Keratinocyte (primary cell): Measurements from ENCODE around the gene UCP2. TPM values are rescaled to one million over a fixed set of nuclear protein-coding genes. Genes with fewer than 3 reads are reported as not detected.

Experiments used
- DNase-seq: peaks from one replicate; pipeline ENCODE4 v3.0.0-alpha.2; 2011; ENCODE audit warnings: low read depth, missing footprints, low spot score
- FAIRE-seq: peaks from 2 replicates; lab custom pipeline; 2011; peaks lifted over from hg19 to GRCh38; lab: Jason Lieb, UNC
- H2AFZ ChIP-seq: 2 replicates; pipeline ENCODE4 v1.6.0; 2012; ENCODE audit warnings: low read length, control low read depth, inconsistent platforms; ENCODE audit not compliant: control insufficient read depth
- H3K27ac ChIP-seq: 2 replicates; pipeline ENCODE4 v1.5.1; 2011; ENCODE audit warnings: low read length; ENCODE audit not compliant: control insufficient read depth, insufficient read depth
- H3K27me3 ChIP-seq: 3 replicates; pipeline ENCODE4 v1.6.0; 2011; ENCODE audit warnings: low read length; ENCODE audit not compliant: control insufficient read depth, insufficient read depth; ENCODE audit errors: extremely low read depth
- H3K36me3 ChIP-seq, 2 experiments: 2 replicates in 1 of 2; 3 replicates in 1 of 2; pipeline ENCODE4 v1.5.1; 2011; ENCODE audit warnings: low read length in 2 of 2, mild to moderate bottlenecking in 1 of 2; ENCODE audit not compliant: control insufficient read depth in 2 of 2, insufficient read depth in 2 of 2; ENCODE audit errors: extremely low read depth in 1 of 2
- H3K4me1 ChIP-seq: 3 replicates; pipeline ENCODE4 v1.5.1; 2011; ENCODE audit warnings: low read length; ENCODE audit not compliant: control insufficient read depth, insufficient read depth; ENCODE audit errors: extremely low read depth
- H3K4me2 ChIP-seq: 3 replicates; pipeline ENCODE4 v1.6.0; 2011; ENCODE audit warnings: low read depth, low read length; ENCODE audit not compliant: control insufficient read depth, insufficient read depth; ENCODE audit errors: extremely low read depth
- H3K4me3 ChIP-seq, 3 experiments: fragments of 200-600 bp in 1 of 3; sonication (generic) in 1 of 3; 2 replicates in 2 of 3; 3 replicates in 1 of 3; pipeline ENCODE4 v1.5.1; 2011 to 2016; ENCODE audit warnings: low read length in 3 of 3, mild to moderate bottlenecking in 3 of 3, control low read depth in 2 of 3, inconsistent platforms in 1 of 3, low read depth in 1 of 3, mixed read lengths in 1 of 3, mixed run types in 1 of 3, moderate library complexity in 1 of 3; ENCODE audit not compliant: control insufficient read depth in 2 of 3, insufficient read depth in 2 of 3; ENCODE audit errors: extremely low read depth in 1 of 3
- H3K79me2 ChIP-seq: 2 replicates; pipeline ENCODE4 v1.6.0; 2012; ENCODE audit warnings: low read length; ENCODE audit not compliant: control insufficient read depth, insufficient read depth
- H3K9ac ChIP-seq: 3 replicates; pipeline ENCODE4 v1.6.0; 2011; ENCODE audit warnings: low read length; ENCODE audit not compliant: control insufficient read depth, insufficient read depth; ENCODE audit errors: extremely low read depth
- H3K9me1 ChIP-seq: 3 replicates; pipeline ENCODE4 v1.6.0; 2011; ENCODE audit warnings: low read length; ENCODE audit not compliant: control insufficient read depth, insufficient read depth; ENCODE audit errors: extremely low read depth
- H3K9me3 ChIP-seq: 2 replicates; pipeline ENCODE4 v1.5.1; 2012; ENCODE audit warnings: low read depth, low read length; ENCODE audit not compliant: control insufficient read depth
- H4K20me1 ChIP-seq: 3 replicates; pipeline ENCODE4 v1.6.0; 2011; ENCODE audit warnings: low read length; ENCODE audit not compliant: control insufficient read depth, insufficient read depth; ENCODE audit errors: extremely low read depth
- CTCF ChIP-seq, 3 experiments: IDR thresholded peaks in 1 of 3; conservative IDR thresholded peaks in 1 of 3; optimal IDR thresholded peaks in 1 of 3; 2 replicates in 2 of 3; 3 replicates in 1 of 3; pipeline versions ENCODE3 to v1.5.1; 2011; ENCODE audit warnings: low read length in 3 of 3, mild to moderate bottlenecking in 3 of 3, moderate library complexity in 2 of 3, control low read depth in 1 of 3, inconsistent platforms in 1 of 3; ENCODE audit not compliant: insufficient read depth in 2 of 3; ENCODE audit errors: extremely low read depth in 1 of 3
- EZH2 ChIP-seq: IDR thresholded peaks from one replicate; pipeline ENCODE4 v1.6.1; 2012; ENCODE audit warnings: inconsistent platforms, mild to moderate bottlenecking, low read length, moderate library complexity
- dilution Hi-C: fragments of 300-500 bp; cut with MboI; formaldehyde crosslinking; loops from one replicate; pipeline ENCODE4 v1.7.0; 2020; ENCODE audit warnings: low sequenced_read_pairs; ENCODE audit not compliant: extremely low pct_ligation_motif_present
- polyA plus RNA-seq, 5 experiments: library from polyadenylated mRNA; depleted of rRNA in 3 of 5; stranded (reverse) in 3 of 5; stranded (forward) in 1 of 5; unstranded in 1 of 5; fragments of >200 nt; gene quantifications; 1 replicate in 1 of 5; 2 replicates in 3 of 5; 3 replicates in 1 of 5; pipeline versions ENCODE4 v1.2.1 to v1.2.3, GENCODE V29; 2011 to 2012; ENCODE audit warnings: missing spikeins in 2 of 5, low read depth in 1 of 5, low replicate concordance in 1 of 5

The UCP2 gene
- polyA plus RNA-seq, 1 donor (not counting 4 experiments of a cell fraction or from before 2014, with no cell fraction given), result 1.1 TPM

GRCh38 chr11:74013141-74013540 lies 30.5 kb upstream of the UCP2 start:
- no peaks in the 10 kb centered on the region for H4K20me1 ChIP-seq
- no peaks in the 10 kb centered on the region for H3K4me1 ChIP-seq
- TF ChIP-seq CTCF (optimal IDR thresholded peaks at IDR 0.05 in 1 of 3, IDR thresholded peaks at IDR 0.05 in 1 of 3, conservative IDR thresholded peaks at IDR 0.05 in 1 of 3; ENCODE audit: extremely low read depth in 1 of 3, insufficient read depth in 2 of 3, low read length in 3 of 3) (no peak), EZH2 (no peak)
- no peak overlapping the region for H2AFZ ChIP-seq
- H3K9me3 ChIP-seq, result no peaks in the 10 kb centered on the region
- H3K79me2 ChIP-seq, result no peaks in the 10 kb centered on the region
- dilution Hi-C loops, result no loop called here
- H3K27ac ChIP-seq, result no peak overlapping the region
- H3K9ac ChIP-seq, result no peak overlapping the region
- FAIRE-seq (no peak), DNase-seq (no peak)
- H3K4me2 ChIP-seq, result no peak overlapping the region
- H3K36me3 ChIP-seq, result peaks cover 0 to 3% of the 10 kb centered on the region in 2 experiments
- H3K4me3 ChIP-seq, result no peak overlapping the region
- no peaks in the 10 kb centered on the region for H3K27me3 ChIP-seq
- no peaks in the 10 kb centered on the region for H3K9me1 ChIP-seq

GRCh38 chr11:74012074-74012809 lies 29.6 kb upstream of the UCP2 start:
- FAIRE-seq (no peak), DNase-seq (no peak)
- no peaks in the 10 kb centered on the region for H3K9me3 ChIP-seq
- no peak overlapping the region for H3K9ac ChIP-seq
- no peaks in the 10 kb centered on the region for H4K20me1 ChIP-seq
- H2AFZ ChIP-seq, result no peak overlapping the region
- H3K27ac ChIP-seq, result no peak overlapping the region
- no peaks in the 10 kb centered on the region for H3K27me3 ChIP-seq
- H3K4me3 ChIP-seq, result no peak overlapping the region
- no peaks in the 10 kb centered on the region for H3K4me1 ChIP-seq
- TF ChIP-seq CTCF (optimal IDR thresholded peaks at IDR 0.05 in 1 of 3, IDR thresholded peaks at IDR 0.05 in 1 of 3, conservative IDR thresholded peaks at IDR 0.05 in 1 of 3; ENCODE audit: extremely low read depth in 1 of 3, insufficient read depth in 2 of 3, low read length in 3 of 3) (no peak), EZH2 (no peak)
- no peaks in the 10 kb centered on the region for H3K79me2 ChIP-seq
- dilution Hi-C loops, result no loop called here
- H3K4me2 ChIP-seq, result no peak overlapping the region
- H3K9me1 ChIP-seq, result no peaks in the 10 kb centered on the region
- H3K36me3 ChIP-seq, result peaks cover 0 to 3% of the 10 kb centered on the region in 2 experiments
